Urinary bladder (tissue), 4 donors: ENCODE results near the gene KIF27. TPM values are rescaled to one million over a fixed set of nuclear protein-coding genes. Genes with fewer than 3 reads are reported as not detected.
"Not testable (repeated sequence)": the region's sequence is repeated elsewhere in the genome, so short reads cannot be mapped to it uniquely, and the experiment has no call there.

Experiments
- DNase-seq: peaks from one replicate; pipeline ENCODE4 v3.0.0-alpha.2; 2015; ENCODE audit errors: extremely low spot score
- H3K27ac ChIP-seq: one replicate; pipeline ENCODE4 v1.5.1; 2013; ENCODE audit warnings: low read depth, mild to moderate bottlenecking, moderate library complexity
- H3K36me3 ChIP-seq: one replicate; pipeline ENCODE4 v1.6.1; 2013; ENCODE audit warnings: mild to moderate bottlenecking, moderate library complexity; ENCODE audit not compliant: insufficient read depth
- H3K4me1 ChIP-seq: one replicate; pipeline ENCODE4 v1.6.1; 2013; ENCODE audit warnings: mild to moderate bottlenecking, moderate library complexity; ENCODE audit not compliant: insufficient read depth
- H3K4me3 ChIP-seq: one replicate; pipeline ENCODE4 v1.5.1; 2013; ENCODE audit warnings: low read depth, low read length
- WGBS: extraction: QIAGEN DNeasy Blood & Tissue Kit; methylation state at CpG from one replicate; pipeline ENCODE4 v1.1.7; 2013; 5-methylcytosine and 5-hydroxymethylcytosine counted together
- polyA plus RNA-seq: library from polyadenylated mRNA; stranded (reverse); fragments of 200-250 nt; gene quantifications from one replicate; pipeline ENCODE4 v1.2.3, GENCODE V29; 2013
- total RNA-seq: library from RNA; depleted of rRNA; stranded (reverse); fragments of >200 nt; gene quantifications from one replicate; pipeline ENCODE4 v1.2.3, GENCODE V29; 2014
- donor health status: healthy with polysubstance abuse.
- donor health status: healthy.

KIF27 gene
- total and polyA plus RNA-seq, 2 donors = 1.8 to 18.9 TPM

GRCh38 chr9:83817011-83817355 lies 104.2 kb downstream of the KIF27 start:
- under 1% methylated on average over 38 of the region's 38 CpGs for WGBS
- H3K4me3 ChIP-seq = peak overlapping the region; percentile 81
- DNase-seq, H3K36me3 ChIP-seq, H3K4me1 ChIP-seq, H3K27ac ChIP-seq: not testable (repeated sequence)

- not testable (repeated sequence) for DNase-seq, H3K4me1 ChIP-seq, H3K4me3 ChIP-seq, H3K36me3 ChIP-seq, H3K27ac ChIP-seq
- 98% methylated on average over 4 of the region's 4 CpGs for WGBS
These were observed 106.1 kb downstream of the KIF27 start for GRCh38 chr9:83815120-83815519.

GRCh38 chr9:83809213-83809612 lies 112.0 kb downstream of the KIF27 start:
- H3K4me1 ChIP-seq, DNase-seq, H3K4me3 ChIP-seq, H3K36me3 ChIP-seq, H3K27ac ChIP-seq: not testable (repeated sequence)
- WGBS = 71% methylated on average over 1 of the region's 1 CpG

- 92% methylated on average over 18 of the region's 31 CpGs for WGBS
- H3K4me3 ChIP-seq, H3K36me3 ChIP-seq, H3K4me1 ChIP-seq, H3K27ac ChIP-seq, DNase-seq: not testable (repeated sequence)
These were observed 116.8 kb downstream of the KIF27 start for GRCh38 chr9:83804454-83804853.

- H3K4me1 ChIP-seq, H3K36me3 ChIP-seq, H3K4me3 ChIP-seq, DNase-seq, H3K27ac ChIP-seq: not testable (repeated sequence)
- WGBS = 96% methylated on average over 29 of the region's 33 CpGs
These were observed 117.3 kb downstream of the KIF27 start for GRCh38 chr9:83803941-83804340.

GRCh38 chr9:83800236-83801033 lies 120.8 kb downstream of the KIF27 start:
- no peaks in the 10 kb centered on the region for H3K4me1 ChIP-seq
- DNase-seq = no peak
- H3K4me3 ChIP-seq = no peak overlapping the region
- H3K36me3 ChIP-seq = peaks cover 3% of the 10 kb centered on the region
- 81% methylated on average over 13 of the region's 13 CpGs for WGBS
- no peak overlapping the region for H3K27ac ChIP-seq

- H3K36me3 ChIP-seq = peaks cover 3% of the 10 kb centered on the region
- H3K4me1 ChIP-seq = no peaks in the 10 kb centered on the region
These were observed 127.2 kb downstream of the KIF27 start for GRCh38 chr9:83794051-83794450.

GRCh38 chr9:83792746-83793145 lies 128.5 kb downstream of the KIF27 start:
- DNase-seq = no peak
- Histone ChIP-seq H3K4me3 (no peak overlapping the region), H3K36me3 (peaks cover 3% of the 10 kb centered on the region), H3K27ac (no peak overlapping the region), H3K4me1 (no peaks in the 10 kb centered on the region)
- 88% methylated on average over 1 of the region's 1 CpG for WGBS

More at GRCh38 chr9:83794051-83794450, 127.2 kb downstream of the KIF27 start:
- WGBS = 99% methylated on average over 2 of the region's 2 CpGs
- H3K27ac ChIP-seq = no peak overlapping the region
- no peak for DNase-seq
- no peak overlapping the region for H3K4me3 ChIP-seq

Other genes with a start within 250 kb of the KIF27 start
- gene UBQLN1, start 213.5 kb downstream of the KIF27 start, total RNA-seq = 132 TPM
- gene UBQLN1, start 213.5 kb downstream of the KIF27 start, polyA plus RNA-seq = 60.4 TPM
- gene GKAP1, start 103.7 kb downstream of the KIF27 start, total RNA-seq = 13.0 TPM
- 8.3 TPM for gene GKAP1, start 103.7 kb downstream of the KIF27 start, polyA plus RNA-seq
- 649 TPM for gene HNRNPK, start 58.8 kb upstream of the KIF27 start, total RNA-seq
- 376 TPM for gene HNRNPK, start 58.8 kb upstream of the KIF27 start, polyA plus RNA-seq
- gene RMI1, start 59.4 kb upstream of the KIF27 start, total RNA-seq = 17.5 TPM
- gene RMI1, start 59.4 kb upstream of the KIF27 start, polyA plus RNA-seq = 3.2 TPM